ENCODE results near the gene NACA.
"Not testable (repeated sequence)": the region's sequence is repeated elsewhere in the genome, so short reads cannot be mapped to it uniquely, and the experiment has no call there.

The NACA gene

GRCh38 chr12:56724972-56725722 lies at the start of gene NACA:
Gene NACA (minus strand): TSS chr12:56725299. CDS start chr12:56724521, 778 bp downstream.
- peak; percentile 92 for DNase-seq (ENCODE audit: low read depth in 2 of 2)

DNA sequence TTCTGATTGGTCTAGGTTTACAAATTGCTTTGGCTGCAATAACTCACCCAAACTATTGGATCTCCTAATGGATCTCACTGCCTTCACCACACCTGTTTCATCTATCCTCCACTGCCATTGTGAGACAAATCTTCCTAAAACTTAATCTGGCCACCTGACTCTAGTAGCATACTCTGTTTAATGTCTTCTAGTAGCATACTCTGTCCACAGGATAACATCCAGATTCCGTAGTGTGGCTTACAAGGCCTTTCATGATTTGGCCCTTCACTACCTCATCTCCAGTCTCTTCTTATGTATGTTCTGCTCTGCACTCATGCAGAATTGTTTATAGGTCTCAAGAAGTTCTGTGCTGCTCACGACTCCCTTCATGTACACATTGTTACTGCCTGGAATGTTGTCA lies 48.0 kb upstream of the NACA start:
- DNase-seq (ENCODE audit: low read depth in 2 of 2): no peak

GRCh38 chr12:56772625-56773024 lies 47.5 kb upstream of the NACA start:
- DNase-seq (ENCODE audit: low read depth in 2 of 2): no peak

- DNase-seq (ENCODE audit: low read depth in 2 of 2): no peak
Measured at GRCh38 chr12:56769868-56770267, 44.8 kb upstream of the NACA start.

DNA sequence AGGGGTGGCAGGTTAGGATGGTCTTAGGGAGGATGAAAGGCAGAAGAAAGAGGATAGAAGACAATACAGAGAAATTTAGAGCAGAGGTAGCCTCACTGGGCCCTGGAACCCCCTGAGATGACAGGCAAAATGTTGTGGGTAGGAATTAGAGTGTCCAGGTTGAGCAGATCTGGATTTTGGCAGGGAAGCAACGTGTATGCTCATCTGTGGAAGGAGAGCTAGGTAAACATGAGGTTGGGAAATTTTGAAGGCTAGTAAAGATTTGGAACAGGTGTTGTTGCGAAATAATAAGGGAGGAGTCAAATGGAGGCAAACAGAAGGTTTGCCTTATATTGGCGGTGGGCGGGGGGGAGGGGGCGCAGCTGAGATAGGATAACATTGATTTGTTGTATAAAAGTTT lies 43.3 kb upstream of the NACA start:
- DNase-seq (ENCODE audit: low read depth in 2 of 2): no peak

GRCh38 chr12:56766535-56766934 lies 41.4 kb upstream of the NACA start:
- DNase-seq (ENCODE audit: low read depth in 2 of 2): no peak

GRCh38 chr12:56763753-56764657 lies 38.9 kb upstream of the NACA start:
- DNase-seq (ENCODE audit: low read depth in 2 of 2): no peak

DNA sequence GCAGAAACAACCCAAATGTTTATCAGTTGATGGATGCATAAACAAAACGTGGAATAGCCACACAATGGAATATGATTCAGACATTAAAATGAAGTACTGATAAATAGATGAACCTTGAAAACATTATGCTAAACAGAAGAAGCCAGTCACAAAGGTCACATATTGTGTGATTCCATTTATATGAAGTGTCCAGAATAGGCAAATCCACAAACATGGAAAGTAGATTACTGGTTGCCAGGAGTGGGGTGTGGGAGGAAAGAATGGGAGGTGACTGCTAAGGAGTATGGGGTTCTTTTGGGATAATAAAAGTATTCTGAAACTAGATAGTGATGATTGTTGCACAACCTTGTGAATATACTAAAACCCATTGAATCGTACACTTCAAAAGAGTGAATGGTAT lies 36.7 kb upstream of the NACA start:
- no peak for DNase-seq (ENCODE audit: low read depth in 2 of 2)

GRCh38 chr12:56760460-56760859 lies 35.4 kb upstream of the NACA start:
- DNase-seq (ENCODE audit: low read depth in 2 of 2): no peak

- no peak for DNase-seq (ENCODE audit: low read depth in 2 of 2)
Measured at GRCh38 chr12:56759263-56759908, 34.3 kb upstream of the NACA start.

DNA sequence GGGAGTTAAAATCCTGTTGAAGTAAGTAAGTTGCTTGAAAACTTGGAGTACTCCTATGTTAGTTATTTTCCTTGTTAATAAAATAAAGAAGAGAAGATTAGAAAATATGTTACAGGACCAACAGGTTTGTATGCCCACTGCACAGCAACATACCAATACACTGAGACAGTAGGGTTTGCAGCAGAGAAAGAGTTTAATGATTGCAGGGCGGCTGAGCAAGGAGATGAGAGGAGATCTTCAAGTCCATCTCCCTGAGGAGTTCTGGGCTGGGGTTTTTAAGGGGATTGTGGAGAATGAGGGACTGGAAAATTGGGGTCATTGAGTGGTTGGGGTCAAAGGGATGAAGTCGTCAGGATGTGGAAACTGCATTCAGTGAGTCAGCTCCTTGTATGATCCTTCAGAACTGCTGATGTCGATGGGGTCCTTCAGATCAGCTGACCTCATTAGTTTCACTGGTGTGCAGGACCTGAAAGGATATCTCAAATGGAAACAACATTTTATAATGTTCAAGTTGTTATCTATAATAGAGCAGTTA lies 33.7 kb upstream of the NACA start:
- DNase-seq (ENCODE audit: low read depth in 2 of 2): no peak

DNA sequence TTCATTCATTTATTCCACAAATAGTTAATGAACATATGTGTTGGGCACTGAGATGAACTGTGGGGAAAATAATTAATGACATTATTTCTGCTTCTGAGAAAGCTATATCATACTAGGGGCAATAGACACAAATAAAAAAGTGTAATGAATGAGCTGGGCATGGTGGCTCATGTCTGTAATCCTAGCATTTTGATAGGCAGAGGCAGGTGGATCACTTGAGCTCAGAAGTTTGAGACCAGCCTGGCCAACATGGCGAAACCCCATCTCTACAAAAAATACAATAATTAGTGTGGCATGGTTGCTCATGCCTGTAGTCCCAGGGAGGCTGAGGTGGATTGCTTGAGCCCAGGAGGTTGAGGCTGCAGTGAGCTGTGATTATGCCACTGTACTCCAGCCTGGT lies 32.9 kb upstream of the NACA start:
- DNase-seq (ENCODE audit: low read depth in 2 of 2): not testable (repeated sequence)

DNA sequence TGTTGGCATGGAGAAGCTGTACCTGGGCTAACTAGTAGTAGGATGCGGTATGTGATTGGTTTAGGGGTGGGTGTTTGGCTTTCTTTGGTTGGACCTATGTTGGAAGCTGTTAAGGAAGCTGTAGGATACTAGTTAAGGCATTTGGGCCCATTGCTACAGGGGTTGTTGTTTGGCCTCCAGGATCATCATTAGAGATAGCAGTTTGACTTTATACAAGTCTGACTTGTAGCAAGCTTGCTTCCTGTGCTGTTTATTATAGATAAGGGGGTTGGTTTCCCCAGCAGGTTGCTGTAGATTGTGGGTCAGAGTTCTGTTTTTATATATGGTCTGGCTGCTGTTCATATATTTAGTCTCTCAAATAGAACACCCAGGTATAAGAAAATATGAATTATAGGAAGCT lies 28.5 kb upstream of the NACA start:
- DNase-seq (ENCODE audit: low read depth in 2 of 2): no peak

DNA sequence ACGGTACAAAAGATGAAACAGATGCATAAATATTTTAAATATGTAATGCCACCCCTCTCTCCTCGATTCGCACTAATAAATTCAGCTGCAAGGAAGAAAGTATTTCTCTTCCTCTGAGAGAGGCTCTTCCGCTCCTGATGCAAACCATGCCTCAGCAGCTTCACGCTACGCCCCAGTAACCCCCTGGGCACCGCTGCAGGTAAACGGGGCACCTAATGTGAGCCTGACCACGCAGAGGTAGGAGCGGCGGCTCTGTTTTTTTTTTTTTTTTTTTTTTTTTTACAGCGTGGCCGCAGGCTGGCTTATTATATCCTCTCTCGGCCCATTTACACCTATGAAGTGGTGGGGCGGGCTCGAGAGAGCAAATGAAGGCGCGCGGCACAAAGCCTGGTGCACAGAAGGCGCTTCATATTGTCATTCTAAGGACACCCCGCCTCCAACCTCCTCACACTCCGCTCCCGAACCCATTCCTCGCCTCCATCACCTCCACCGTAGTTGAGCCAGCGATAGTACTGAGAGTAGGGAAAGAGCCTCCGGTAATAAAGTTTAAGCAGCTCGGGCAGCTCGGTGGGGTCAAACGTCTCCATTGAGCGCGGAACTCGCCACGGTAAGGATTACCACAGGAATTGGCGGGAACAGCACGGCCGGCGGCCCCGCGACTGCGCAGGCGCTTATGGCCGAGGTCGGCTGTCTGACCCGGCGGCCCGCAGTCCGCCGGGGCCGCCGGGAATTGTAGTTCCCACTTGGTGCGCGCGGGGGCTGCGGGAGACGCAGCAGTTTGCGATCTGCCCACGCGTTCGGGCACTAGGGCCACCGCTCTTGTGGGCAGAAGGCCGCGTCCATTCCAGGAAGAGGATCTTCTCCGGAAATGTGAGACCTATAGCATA lies 26.9 kb upstream of the NACA start, which contains the start of gene PRIM1:
Gene PRIM1 (minus strand): TSS at position 612 of the 887 bp plus-strand sequence. CDS start 25 bp downstream, at position 587.
- DNase-seq (ENCODE audit: low read depth in 2 of 2): peak; percentile 37 to 43

DNA sequence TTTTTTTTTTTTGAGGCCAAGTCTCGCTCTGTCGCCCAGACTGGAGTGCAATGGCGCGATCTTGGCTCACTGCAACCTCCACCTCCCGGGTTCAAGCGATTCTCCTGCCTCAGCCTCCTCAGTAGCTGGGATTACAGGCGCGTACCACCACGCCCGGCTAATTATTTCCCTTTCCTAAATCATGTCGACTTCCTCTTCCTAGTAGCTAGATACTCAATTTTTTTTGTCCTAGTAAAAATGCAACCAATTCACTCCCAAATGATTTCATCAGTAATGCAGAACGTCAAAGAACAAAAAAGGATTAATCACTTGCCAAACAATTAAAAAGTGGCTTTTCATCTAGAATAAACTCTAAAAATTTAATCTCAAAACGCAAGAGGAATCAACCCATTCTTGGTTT lies 25.5 kb upstream of the NACA start:
- not testable (repeated sequence) for DNase-seq (ENCODE audit: low read depth in 2 of 2)

- DNase-seq (ENCODE audit: low read depth in 2 of 2): no peak
Measured at GRCh38 chr12:56749853-56750252, 24.8 kb upstream of the NACA start.

- DNase-seq (ENCODE audit: low read depth in 2 of 2): no peak
Measured at GRCh38 chr12:56749359-56749758, 24.3 kb upstream of the NACA start.

- no peak for DNase-seq (ENCODE audit: low read depth in 2 of 2)
Measured at GRCh38 chr12:56728139-56728861, 3.2 kb upstream of the NACA start.

DNA sequence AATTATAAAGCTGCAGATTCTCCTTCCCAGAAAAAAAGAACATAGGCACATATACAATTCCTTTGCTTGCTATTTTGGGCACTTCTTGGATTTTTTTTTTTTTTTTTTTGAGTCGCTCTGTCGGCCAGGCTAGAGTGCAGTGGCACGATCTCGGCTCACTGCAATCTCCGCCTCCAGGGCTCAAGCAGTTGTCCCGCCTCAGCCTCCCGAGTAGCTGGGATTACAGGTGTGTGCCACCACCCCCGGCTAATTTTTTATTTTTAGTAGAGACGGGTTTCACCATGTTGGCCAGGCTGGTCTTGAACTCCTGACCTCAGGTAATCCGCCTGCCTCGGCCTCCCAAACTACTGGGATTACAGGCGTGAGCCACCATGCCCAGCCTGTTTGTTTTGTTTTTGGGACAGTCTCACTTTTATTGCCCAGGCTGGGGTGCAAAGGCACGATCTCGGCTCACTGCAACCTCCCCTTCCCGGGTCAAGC lies 1.1 kb upstream of the NACA start:
- not testable (repeated sequence) for DNase-seq (ENCODE audit: low read depth in 2 of 2)

DNA sequence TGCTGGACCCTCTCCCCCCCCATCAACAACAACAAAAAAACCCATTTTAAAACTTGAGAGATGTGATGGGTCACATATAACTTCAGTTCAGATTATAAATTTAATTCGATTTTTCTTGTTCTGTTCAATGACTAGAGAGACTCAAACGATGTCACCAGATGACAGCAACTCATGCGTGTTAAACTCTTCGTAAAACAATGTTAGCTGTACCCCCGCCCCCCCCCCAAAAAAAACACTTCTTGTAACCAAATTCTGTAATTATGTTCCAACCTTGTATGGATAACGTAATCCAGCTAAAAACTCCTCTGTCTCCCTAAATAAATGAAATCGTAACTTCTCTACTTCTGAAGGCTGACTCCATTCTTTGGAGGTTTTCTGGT lies 614 bp upstream of the NACA start:
- DNase-seq (ENCODE audit: low read depth in 2 of 2): no peak

Data from fibroblast of skin of left biceps (primary cell).